ENCODE results near the gene ZNF143. TPM values are rescaled to one million over a fixed set of nuclear protein-coding genes. Genes with fewer than 3 reads are reported as not detected.

ZNF143 gene
- total RNA-seq, 1 experiment from 2014 or later = 27.2 TPM

GRCh38 chr11:9518835-9519410, 58.1 kb downstream of the ZNF143 start:
- no peaks in the 10 kb centered on the region for H3K27me3 Mint-ChIP-seq (ENCODE audit: insufficient read depth, unreplicated experiment)
- intact Hi-C loops (cut with micrococcal nuclease; ENCODE audit: unreplicated experiment) = no loop called here
- peaks cover 15% of the 10 kb centered on the region for H3K4me1 Mint-ChIP-seq (ENCODE audit: low read depth, unreplicated experiment)
- CTCF ChIA-PET = no interaction called here
- POLR2A ChIA-PET = interaction anchor here (0.6 kb wide), 2 partner anchors 59 to 791 kb away, joined by 3 read pairs; no protein-coding TSS in a partner anchor
- Histone ChIP-seq H3K4me1 (peaks cover 15% of the 10 kb centered on the region), H3K9me3 (no peaks in the 10 kb centered on the region), H3K27me3 (replicated peaks; ENCODE audit: control insufficient read depth, insufficient read depth, low read length) (no peaks in the 10 kb centered on the region), H3K4me3 (ENCODE audit: low read depth, low read length) (no peak overlapping the region), H3K36me3 (ENCODE audit: control insufficient read depth, insufficient read depth, low read length) (no peaks in the 10 kb centered on the region; the same call in 1 of the 2 replicates)
- TF ChIP-seq, protein P1, sequence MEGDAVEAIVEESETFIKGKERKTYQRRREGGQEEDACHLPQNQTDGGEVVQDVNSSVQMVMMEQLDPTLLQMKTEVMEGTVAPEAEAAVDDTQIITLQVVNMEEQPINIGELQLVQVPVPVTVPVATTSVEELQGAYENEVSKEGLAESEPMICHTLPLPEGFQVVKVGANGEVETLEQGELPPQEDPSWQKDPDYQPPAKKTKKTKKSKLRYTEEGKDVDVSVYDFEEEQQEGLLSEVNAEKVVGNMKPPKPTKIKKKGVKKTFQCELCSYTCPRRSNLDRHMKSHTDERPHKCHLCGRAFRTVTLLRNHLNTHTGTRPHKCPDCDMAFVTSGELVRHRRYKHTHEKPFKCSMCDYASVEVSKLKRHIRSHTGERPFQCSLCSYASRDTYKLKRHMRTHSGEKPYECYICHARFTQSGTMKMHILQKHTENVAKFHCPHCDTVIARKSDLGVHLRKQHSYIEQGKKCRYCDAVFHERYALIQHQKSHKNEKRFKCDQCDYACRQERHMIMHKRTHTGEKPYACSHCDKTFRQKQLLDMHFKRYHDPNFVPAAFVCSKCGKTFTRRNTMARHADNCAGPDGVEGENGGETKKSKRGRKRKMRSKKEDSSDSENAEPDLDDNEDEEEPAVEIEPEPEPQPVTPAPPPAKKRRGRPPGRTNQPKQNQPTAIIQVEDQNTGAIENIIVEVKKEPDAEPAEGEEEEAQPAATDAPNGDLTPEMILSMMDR (IDR thresholded peaks at IDR 0.05; ENCODE audit: insufficient read depth in 1 of 2, low read depth in 1 of 2, low read length in 1 of 2, severe bottlenecking in 1 of 2, unreplicated experiment in 1 of 2) = no peak
- BruUV-seq (replicated peaks) = no TSS peak
- no peak for DNase-seq
- no peak overlapping the region for H3K4me3 Mint-ChIP-seq (ENCODE audit: unreplicated experiment)
- H3K36me3 Mint-ChIP-seq (ENCODE audit: insufficient read depth, unreplicated experiment) = peaks cover 52% of the 10 kb centered on the region
- no peak overlapping the region for H3K27ac Mint-ChIP-seq (ENCODE audit: unreplicated experiment)
- H3K9me3 Mint-ChIP-seq (ENCODE audit: unreplicated experiment) = no peaks in the 10 kb centered on the region

GRCh38 chr11:9524001-9524400, 63.2 kb downstream of the ZNF143 start:
- Histone ChIP-seq H3K9me3 (no peaks in the 10 kb centered on the region), H3K36me3 (ENCODE audit: control insufficient read depth, insufficient read depth, low read length) (no peaks in the 10 kb centered on the region), H3K27me3 (replicated peaks; ENCODE audit: control insufficient read depth, insufficient read depth, low read length) (no peaks in the 10 kb centered on the region), H3K4me3 (ENCODE audit: low read depth, low read length) (no peak overlapping the region), H3K4me1 (peaks cover 17% of the 10 kb centered on the region)
- Mint-ChIP-seq H3K27ac (ENCODE audit: unreplicated experiment) (no peak overlapping the region), H3K36me3 (ENCODE audit: insufficient read depth, unreplicated experiment) (peaks cover 25% of the 10 kb centered on the region), H3K27me3 (ENCODE audit: insufficient read depth, unreplicated experiment) (no peaks in the 10 kb centered on the region), H3K4me3 (ENCODE audit: unreplicated experiment) (no peak overlapping the region), H3K9me3 (ENCODE audit: unreplicated experiment) (no peaks in the 10 kb centered on the region), H3K4me1 (ENCODE audit: low read depth, unreplicated experiment) (peaks cover 8% of the 10 kb centered on the region)
- DNase-seq = no peak
- intact Hi-C loops (cut with micrococcal nuclease; ENCODE audit: unreplicated experiment) = no loop called here
- TF ChIP-seq, protein P1 (IDR thresholded peaks at IDR 0.05; ENCODE audit: insufficient read depth in 1 of 2, low read depth in 1 of 2, low read length in 1 of 2, severe bottlenecking in 1 of 2, unreplicated experiment in 1 of 2) = no peak
- BruUV-seq (replicated peaks) = no TSS peak
- POLR2A ChIA-PET = no interaction called here
- CTCF ChIA-PET = no interaction called here

GRCh38 chr11:9525116-9525515, 64.3 kb downstream of the ZNF143 start:
- TF ChIP-seq, protein P1 (IDR thresholded peaks at IDR 0.05; ENCODE audit: insufficient read depth in 1 of 2, low read depth in 1 of 2, low read length in 1 of 2, severe bottlenecking in 1 of 2, unreplicated experiment in 1 of 2) = no peak
- no peak for DNase-seq
- no peak overlapping the region for H3K27ac Mint-ChIP-seq (ENCODE audit: unreplicated experiment)
- no peaks in the 10 kb centered on the region for H3K9me3 Mint-ChIP-seq (ENCODE audit: unreplicated experiment)
- H3K36me3 Mint-ChIP-seq (ENCODE audit: insufficient read depth, unreplicated experiment) = peaks cover 19% of the 10 kb centered on the region
- no peak overlapping the region for H3K4me3 Mint-ChIP-seq (ENCODE audit: unreplicated experiment)
- H3K4me1 Mint-ChIP-seq (ENCODE audit: low read depth, unreplicated experiment) = peaks cover 18% of the 10 kb centered on the region
- no peaks in the 10 kb centered on the region for H3K27me3 ChIP-seq (replicated peaks; ENCODE audit: control insufficient read depth, insufficient read depth, low read length)
- H3K36me3 ChIP-seq (ENCODE audit: control insufficient read depth, insufficient read depth, low read length) = no peaks in the 10 kb centered on the region
- H3K4me3 ChIP-seq (ENCODE audit: low read depth, low read length) = no peak overlapping the region
- H3K4me1 ChIP-seq = peaks cover 29% of the 10 kb centered on the region
- no TSS peak for BruUV-seq (replicated peaks)
- intact Hi-C loops (cut with micrococcal nuclease; ENCODE audit: unreplicated experiment) = no loop called here
- POLR2A ChIA-PET = no interaction called here
- CTCF ChIA-PET = interaction anchor here (1.2 kb wide), 1 partner anchor 10 kb away, joined by 3 read pairs; no protein-coding TSS in a partner anchor
- H3K27me3 Mint-ChIP-seq (ENCODE audit: insufficient read depth, unreplicated experiment) = no peaks in the 10 kb centered on the region
- no peaks in the 10 kb centered on the region for H3K9me3 ChIP-seq
